Upper lobe of right lung (tissue), 1 donor: ENCODE data around the gene ARHGAP15. TPM values are rescaled to one million over a fixed set of nuclear protein-coding genes. Genes with fewer than 3 reads are reported as not detected.

Experiments used
- ATAC-seq: fragments of 200-7000 bp; cut with Tn5 transposase; one replicate; pipeline ENCODE4 v1.9.1; 2020; ENCODE audit warnings: mild to moderate bottlenecking, moderate library complexity
- DNase-seq: peaks from one replicate; pipeline ENCODE4 v3.0.0-alpha.2; 2020
- H3K27ac ChIP-seq: fragments of 200-600 bp; one replicate; pipeline ENCODE4 v1.8.0; 2022
- H3K27me3 ChIP-seq: fragments of 200-600 bp; one replicate; pipeline ENCODE4 v1.8.0; 2022; ENCODE audit warnings: mild to moderate bottlenecking
- H3K36me3 ChIP-seq: fragments of 200-600 bp; one replicate; pipeline ENCODE4 v1.8.0; 2022
- H3K4me1 ChIP-seq: fragments of 200-600 bp; one replicate; pipeline ENCODE4 v1.8.0; 2022
- H3K4me3 ChIP-seq: fragments of 200-600 bp; one replicate; pipeline ENCODE4 v1.8.0; 2022; ENCODE audit warnings: mild to moderate bottlenecking
- H3K9me3 ChIP-seq: fragments of 200-600 bp; one replicate; pipeline ENCODE4 v1.8.0; 2022
- CTCF ChIP-seq: fragments of 200-600 bp; IDR thresholded peaks from one replicate; pipeline ENCODE4 v1.8.0; 2022; ENCODE audit warnings: antibody characterized with exemption
- intact Hi-C: fragments of 100-400 bp; cut with DNase I; formaldehyde crosslinking; loops from one replicate; pipeline ENCODE4 v1.11.0; 2022
- total RNA-seq: library from RNA; stranded (reverse); fragmentation: NEBNext Ultra II Directional; extraction: Animal tissue kit (Norgen Biotek cat#: 25700); gene quantifications from one replicate; pipeline ENCODE4 v1.2.1, GENCODE V29; 2021
- donor health status: DM: no; HTN: yes; CAD: no; lungs with severe emphysema.

Gene ARHGAP15
- total RNA-seq, 1 donor from 2014 or later: 19.2 TPM

GRCh38 chr2:143801561-143801960 is 672.3 kb downstream of the ARHGAP15 start:
- Histone ChIP-seq H3K27me3 (no peaks in the 10 kb centered on the region), H3K4me1 (no peaks in the 10 kb centered on the region), H3K4me3 (no peak overlapping the region), H3K27ac (no peak overlapping the region), H3K36me3 (no peaks in the 10 kb centered on the region), H3K9me3 (no peaks in the 10 kb centered on the region)
- no peak for TF ChIP-seq CTCF
- ATAC-seq (no peak), DNase-seq (no peak)
- intact Hi-C loops: no loop called here

DNA sequence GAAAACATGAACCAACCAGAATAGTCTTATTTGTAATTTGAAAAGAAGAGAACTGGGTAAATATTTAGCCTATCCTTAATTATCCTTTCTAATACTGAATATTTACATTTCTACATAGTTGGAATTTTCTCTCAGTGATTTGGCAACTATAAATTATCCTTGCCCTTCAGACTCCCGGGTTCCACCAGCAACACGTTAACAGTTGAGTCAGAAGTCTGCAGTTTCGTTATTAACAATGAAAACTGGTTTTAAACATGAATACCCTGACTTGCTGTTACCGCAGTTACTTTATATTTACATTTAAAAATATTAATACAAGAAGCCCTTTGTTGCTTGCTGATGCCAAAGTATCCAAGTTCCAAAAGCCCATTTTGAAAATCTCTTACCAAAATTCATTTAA is 673.0 kb downstream of the ARHGAP15 start:
- Histone ChIP-seq H3K36me3 (no peaks in the 10 kb centered on the region), H3K4me1 (no peaks in the 10 kb centered on the region), H3K9me3 (no peaks in the 10 kb centered on the region), H3K4me3 (no peak overlapping the region), H3K27ac (no peak overlapping the region), H3K27me3 (no peaks in the 10 kb centered on the region)
- no peak for TF ChIP-seq CTCF
- intact Hi-C loops: no loop called here
- ATAC-seq (no peak), DNase-seq (no peak)

- no peak for TF ChIP-seq CTCF
- ATAC-seq (no peak), DNase-seq (no peak)
- Histone ChIP-seq H3K4me1 (no peaks in the 10 kb centered on the region), H3K36me3 (no peaks in the 10 kb centered on the region), H3K27ac (no peak overlapping the region), H3K9me3 (no peaks in the 10 kb centered on the region), H3K4me3 (no peak overlapping the region), H3K27me3 (no peaks in the 10 kb centered on the region)
- intact Hi-C loops: no loop called here
Observed at GRCh38 chr2:143802871-143803650, 673.8 kb downstream of the ARHGAP15 start.

DNA sequence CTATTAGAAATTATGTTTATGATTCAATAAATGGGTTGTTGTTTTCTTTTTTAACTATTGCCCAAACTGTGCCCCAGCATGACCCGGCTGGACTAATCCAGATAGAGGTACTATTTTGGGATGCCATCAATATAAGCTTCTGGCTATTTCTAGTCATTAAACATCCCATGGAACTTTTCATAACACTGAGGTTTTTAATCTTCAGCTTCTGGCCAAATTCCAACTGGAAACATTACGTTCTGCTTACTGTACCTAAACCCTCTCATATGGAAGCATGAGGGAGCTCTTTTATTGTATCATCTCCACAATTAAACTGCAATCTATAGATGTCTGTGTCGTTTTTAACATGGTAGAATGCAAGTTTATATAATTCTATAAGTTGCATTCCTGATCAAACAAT is 674.7 kb downstream of the ARHGAP15 start:
- no peaks in the 10 kb centered on the region for H3K27me3 ChIP-seq

GRCh38 chr2:143805666-143806065 is 676.4 kb downstream of the ARHGAP15 start:
- TF ChIP-seq CTCF: no peak
- H3K4me1 ChIP-seq: no peaks in the 10 kb centered on the region
- H3K4me3 ChIP-seq: no peak overlapping the region
- H3K36me3 ChIP-seq: no peaks in the 10 kb centered on the region
- DNase-seq (no peak), ATAC-seq (no peak)
- H3K9me3 ChIP-seq: no peaks in the 10 kb centered on the region
- H3K27me3 ChIP-seq: no peaks in the 10 kb centered on the region
- intact Hi-C loops: no loop called here
- no peak overlapping the region for H3K27ac ChIP-seq

More for the DNA sequence above, 674.7 kb downstream of the ARHGAP15 start:
- H3K4me1 ChIP-seq: no peaks in the 10 kb centered on the region
- intact Hi-C loops: no loop called here
- TF ChIP-seq CTCF: no peak
- H3K9me3 ChIP-seq: no peaks in the 10 kb centered on the region
- no peak overlapping the region for H3K27ac ChIP-seq
- no peaks in the 10 kb centered on the region for H3K36me3 ChIP-seq
- DNase-seq (no peak), ATAC-seq (no peak)
- H3K4me3 ChIP-seq: no peak overlapping the region
